Measurements from ENCODE around the gene MEPCE.

DNA sequence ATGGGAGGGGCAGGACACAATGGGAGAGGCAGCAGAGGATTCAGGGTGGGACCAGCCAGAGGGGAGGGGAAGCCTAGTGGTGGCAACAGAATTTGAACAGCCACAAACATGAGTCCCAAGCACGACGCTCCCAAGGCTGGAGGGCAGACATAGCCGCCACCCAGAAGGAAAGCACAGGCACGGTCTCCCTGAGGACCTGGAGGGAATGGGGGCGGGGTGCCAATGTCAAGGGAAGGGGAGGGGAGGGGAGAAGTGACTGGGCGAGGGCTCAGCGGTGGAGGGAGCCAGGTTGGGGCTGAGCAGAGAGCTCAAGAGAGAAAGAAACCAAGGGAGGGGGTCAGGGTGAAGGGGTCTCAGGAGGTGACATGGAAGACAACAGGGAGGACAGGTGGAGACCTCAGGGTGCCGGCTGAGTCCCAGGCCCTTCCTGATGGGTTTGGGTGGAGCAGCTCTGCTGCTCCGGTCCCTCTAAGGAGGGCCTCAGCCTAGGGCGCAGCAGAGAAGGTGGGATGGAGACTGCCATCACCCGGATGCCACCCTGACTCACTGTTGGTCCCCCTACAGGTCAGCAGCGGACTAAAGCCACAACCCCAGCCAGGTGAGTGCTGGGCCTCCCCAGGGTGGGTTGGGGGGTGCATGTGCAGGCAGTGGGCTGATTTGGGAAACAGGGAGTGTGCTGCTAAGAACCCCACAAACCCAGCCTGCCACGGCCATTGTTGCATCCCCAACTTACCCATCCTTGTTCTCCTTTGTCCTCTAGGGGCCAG is 32.1 kb upstream of the MEPCE start:
- TF ChIP-seq, protein P1, sequence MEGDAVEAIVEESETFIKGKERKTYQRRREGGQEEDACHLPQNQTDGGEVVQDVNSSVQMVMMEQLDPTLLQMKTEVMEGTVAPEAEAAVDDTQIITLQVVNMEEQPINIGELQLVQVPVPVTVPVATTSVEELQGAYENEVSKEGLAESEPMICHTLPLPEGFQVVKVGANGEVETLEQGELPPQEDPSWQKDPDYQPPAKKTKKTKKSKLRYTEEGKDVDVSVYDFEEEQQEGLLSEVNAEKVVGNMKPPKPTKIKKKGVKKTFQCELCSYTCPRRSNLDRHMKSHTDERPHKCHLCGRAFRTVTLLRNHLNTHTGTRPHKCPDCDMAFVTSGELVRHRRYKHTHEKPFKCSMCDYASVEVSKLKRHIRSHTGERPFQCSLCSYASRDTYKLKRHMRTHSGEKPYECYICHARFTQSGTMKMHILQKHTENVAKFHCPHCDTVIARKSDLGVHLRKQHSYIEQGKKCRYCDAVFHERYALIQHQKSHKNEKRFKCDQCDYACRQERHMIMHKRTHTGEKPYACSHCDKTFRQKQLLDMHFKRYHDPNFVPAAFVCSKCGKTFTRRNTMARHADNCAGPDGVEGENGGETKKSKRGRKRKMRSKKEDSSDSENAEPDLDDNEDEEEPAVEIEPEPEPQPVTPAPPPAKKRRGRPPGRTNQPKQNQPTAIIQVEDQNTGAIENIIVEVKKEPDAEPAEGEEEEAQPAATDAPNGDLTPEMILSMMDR (conservative IDR thresholded peaks at IDR 0.05; ENCODE audit: low read depth, low read length): no peak
- TF ChIP-seq EZH2 (IDR thresholded peaks at IDR 0.05; ENCODE audit: borderline replicate concordance, low read depth, low read length, poor library complexity, severe bottlenecking): no peak
